Measurements from ENCODE around the gene NELFB.
A peak's percentile ranks its signal among the peaks of the same experiment; 100 is the strongest.

The NELFB gene

GRCh38 chr9:137311986-137312851, 57.1 kb downstream of the NELFB start:
- DNase-seq (ENCODE audit: insufficient read length, low spot score) (no peak), FAIRE-seq (no peak)
- no peak for TF ChIP-seq POLR2A (IDR thresholded peaks at IDR 0.05; ENCODE audit: low read depth, low read length)

DNA sequence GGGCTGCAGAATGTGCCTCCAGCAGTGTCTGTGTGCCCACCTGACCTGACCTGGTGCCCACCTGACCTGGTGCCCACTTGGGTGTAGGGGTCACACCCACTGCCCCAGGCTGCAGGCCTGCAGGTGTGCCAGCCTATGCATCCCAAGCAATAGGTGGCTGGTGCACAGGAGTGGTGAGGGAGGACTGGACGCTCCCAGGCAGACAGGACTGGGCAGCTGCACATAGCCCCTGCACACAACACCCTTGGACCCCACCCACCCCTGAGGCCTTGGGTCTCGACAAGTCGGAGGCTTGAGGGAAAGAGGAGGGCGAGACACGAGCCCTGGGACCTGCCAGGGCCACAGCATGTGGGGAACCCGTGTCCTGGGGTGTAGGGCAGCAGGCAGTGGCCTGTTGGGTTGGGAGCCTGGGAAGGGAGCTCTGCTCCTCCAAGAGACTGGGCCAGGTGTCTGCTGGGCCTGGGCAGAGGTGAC, 57.8 kb downstream of the NELFB start:
- no peak for TF ChIP-seq POLR2A (IDR thresholded peaks at IDR 0.05; ENCODE audit: low read depth, low read length)
- peak; percentile 57 for DNase-seq (ENCODE audit: insufficient read length, low spot score)
- FAIRE-seq = no peak

- DNase-seq (ENCODE audit: insufficient read length, low spot score) = peak; percentile 31
- no peak for FAIRE-seq
- no peak for TF ChIP-seq POLR2A (IDR thresholded peaks at IDR 0.05; ENCODE audit: low read depth, low read length)
These were observed 58.3 kb downstream of the NELFB start for GRCh38 chr9:137313326-137313936.

- DNase-seq (ENCODE audit: insufficient read length, low spot score) (peak; percentile 25), FAIRE-seq (no peak)
- TF ChIP-seq POLR2A (IDR thresholded peaks at IDR 0.05; ENCODE audit: low read depth, low read length) = no peak
These were observed 58.9 kb downstream of the NELFB start for GRCh38 chr9:137313956-137314560.

DNA sequence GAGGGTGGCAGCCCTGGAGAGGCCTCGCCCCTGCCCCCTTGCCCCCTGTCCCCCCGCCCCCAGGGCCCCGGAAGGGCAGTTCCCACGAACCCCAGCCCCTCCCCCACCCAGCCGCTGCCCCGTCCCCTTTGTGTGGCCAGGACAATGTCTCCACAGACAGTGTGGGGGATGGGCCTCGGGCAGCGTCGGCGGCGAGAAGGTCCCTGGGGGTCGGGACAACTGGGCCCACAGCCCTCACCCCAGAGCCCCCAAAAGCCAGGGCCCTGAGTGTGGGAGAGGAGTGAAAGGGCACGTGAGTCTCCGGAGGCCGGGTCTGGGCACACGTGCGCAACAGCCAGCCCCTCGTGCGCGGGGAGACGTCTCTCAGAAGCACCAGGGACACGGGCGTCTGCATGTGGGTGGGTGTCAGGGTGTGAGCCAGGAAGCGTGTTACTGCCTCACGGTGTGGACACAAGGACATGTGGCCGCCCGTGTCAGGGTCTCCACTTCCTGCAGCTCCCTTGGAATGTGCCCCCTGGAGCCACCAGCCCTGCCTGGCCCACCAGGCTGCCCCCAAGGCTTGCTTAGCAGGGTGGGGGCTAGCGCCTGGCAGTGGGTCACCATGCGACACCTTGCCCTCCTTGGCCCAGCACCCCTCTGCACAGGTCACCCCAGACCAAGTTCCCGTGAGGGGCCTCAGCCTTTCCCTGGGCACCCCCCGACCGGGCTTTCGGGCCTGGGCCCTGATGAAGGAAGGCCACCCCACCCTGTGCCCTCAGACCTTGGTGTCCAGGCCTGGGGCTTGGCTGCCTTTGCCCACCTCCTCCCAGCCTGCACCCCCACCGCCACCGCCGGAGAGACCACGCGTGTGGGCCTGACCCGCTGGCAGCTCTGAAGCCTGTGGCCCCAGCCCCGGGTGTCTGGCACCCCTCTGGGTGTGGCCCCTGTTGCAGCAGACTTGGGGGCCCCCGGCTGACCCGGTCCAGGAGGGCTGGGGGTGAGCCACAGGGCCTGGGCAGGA, 59.7 kb downstream of the NELFB start:
- FAIRE-seq (no peak), DNase-seq (ENCODE audit: insufficient read length, low spot score) (peak; percentile 20)
- no peak for TF ChIP-seq POLR2A (IDR thresholded peaks at IDR 0.05; ENCODE audit: low read depth, low read length)

DNA sequence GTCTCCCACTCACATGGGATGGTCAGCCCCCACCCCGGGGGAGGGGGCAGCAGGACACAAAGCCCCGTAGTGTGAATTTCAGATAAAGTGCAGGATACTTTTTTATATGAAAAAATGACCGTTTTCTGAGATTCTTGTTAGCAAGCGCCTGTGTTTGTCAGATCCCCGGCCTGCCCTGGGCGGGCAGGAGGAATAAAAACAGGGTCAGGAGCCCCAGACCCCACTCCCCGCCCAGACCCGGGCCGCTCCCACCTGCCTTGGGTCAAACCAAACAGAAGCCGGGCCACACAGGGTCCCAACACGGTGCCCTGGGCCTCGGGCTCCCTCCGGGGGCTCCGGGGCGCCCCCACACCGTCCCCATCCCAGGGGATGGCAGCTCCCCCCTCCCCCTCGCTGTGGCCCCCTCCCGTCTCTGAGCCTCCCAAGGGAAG, 60.5 kb downstream of the NELFB start:
- FAIRE-seq (no peak), DNase-seq (ENCODE audit: insufficient read length, low spot score) (peak; percentile 14)
- TF ChIP-seq POLR2A (IDR thresholded peaks at IDR 0.05; ENCODE audit: low read depth, low read length) = no peak

DNA sequence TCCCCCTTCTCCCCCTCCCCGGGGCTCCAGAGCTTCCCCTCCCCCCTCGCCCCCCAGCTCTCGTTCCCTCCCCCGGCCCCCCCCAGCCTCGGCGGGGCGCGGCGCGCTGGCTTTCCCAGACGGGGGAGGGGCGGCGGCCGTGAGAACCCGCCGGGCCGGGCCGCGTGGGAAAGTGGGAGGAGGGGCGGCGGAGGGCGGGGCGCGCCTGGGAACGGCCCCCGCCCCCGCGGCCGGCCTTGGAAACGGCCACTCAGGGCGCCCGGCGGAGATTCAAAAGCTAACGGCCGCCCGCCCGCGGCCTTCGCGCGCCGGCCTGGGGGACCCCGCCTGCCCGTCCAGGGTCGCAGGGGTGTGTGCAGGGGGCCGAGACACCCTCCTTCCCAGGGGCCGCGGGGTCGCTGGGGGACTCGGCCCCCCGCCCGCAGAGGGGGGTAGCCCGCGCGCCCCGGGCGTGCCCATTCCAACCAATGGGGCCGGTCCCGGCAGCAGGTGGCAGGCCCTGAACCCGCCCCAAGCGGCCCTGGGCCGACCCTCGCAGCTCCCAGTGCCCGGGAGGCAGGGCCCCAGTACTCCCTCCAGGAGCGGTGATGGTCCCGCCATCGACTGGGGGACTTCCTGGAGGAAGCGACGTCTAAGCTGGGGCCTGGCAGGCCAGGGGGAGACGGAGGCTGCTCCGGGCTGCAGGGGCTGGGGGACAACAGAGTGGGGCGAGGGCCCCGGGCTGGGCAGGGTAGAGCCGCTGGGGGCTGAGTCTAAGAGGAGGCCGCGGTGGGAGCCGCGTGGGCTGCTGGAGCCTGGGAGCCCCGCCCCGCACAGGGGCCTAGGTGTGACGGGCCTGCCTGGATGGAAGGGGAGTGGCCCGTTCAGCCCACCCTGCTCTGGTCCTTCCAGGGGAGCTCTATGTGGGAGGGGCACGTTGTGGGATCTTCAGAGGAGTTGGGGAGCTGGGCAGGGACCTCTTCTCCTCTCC, 61.2 kb downstream of the NELFB start:
- DNase-seq (ENCODE audit: insufficient read length, low spot score) (peak; percentile 28), FAIRE-seq (no peak)
- TF ChIP-seq POLR2A (IDR thresholded peaks at IDR 0.05; ENCODE audit: low read depth, low read length) = no peak

- no peak for TF ChIP-seq POLR2A (IDR thresholded peaks at IDR 0.05; ENCODE audit: low read depth, low read length)
- DNase-seq (ENCODE audit: insufficient read length, low spot score) (peak; percentile 21), FAIRE-seq (no peak)
These were observed 62.0 kb downstream of the NELFB start for GRCh38 chr9:137317021-137317717.

- peak; percentile 54 for DNase-seq (ENCODE audit: insufficient read length, low spot score)
These were observed 62.8 kb downstream of the NELFB start for GRCh38 chr9:137317718-137318511.

DNA sequence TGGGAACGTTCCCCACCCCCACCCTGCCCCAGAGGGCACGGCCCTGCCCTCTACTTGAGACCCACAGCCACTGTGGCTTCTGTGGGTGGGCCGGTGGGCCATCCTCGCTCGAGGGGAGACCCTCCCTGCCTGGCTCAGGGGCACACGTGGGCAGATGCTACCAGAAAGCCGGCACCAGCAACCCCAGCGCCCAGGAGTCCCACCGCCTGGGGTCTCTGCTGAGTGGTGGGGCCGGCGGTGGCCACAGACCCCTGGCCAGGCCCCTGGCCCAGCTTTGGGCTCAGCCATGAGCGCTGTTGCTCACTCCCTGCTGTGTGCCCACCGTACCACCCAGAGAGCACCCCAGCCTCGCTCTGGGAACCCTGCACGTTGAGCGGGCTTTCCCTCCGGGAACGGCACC, 63.5 kb downstream of the NELFB start:
- DNase-seq (ENCODE audit: insufficient read length, low spot score) (no peak), FAIRE-seq (no peak)
- TF ChIP-seq POLR2A (IDR thresholded peaks at IDR 0.05; ENCODE audit: low read depth, low read length) = no peak

More at GRCh38 chr9:137317718-137318511, 62.8 kb downstream of the NELFB start:
- TF ChIP-seq POLR2A (IDR thresholded peaks at IDR 0.05; ENCODE audit: low read depth, low read length) = no peak
- FAIRE-seq = no peak

Data from H54 (cell line).